Measurements from ENCODE around the gene HIP1. TPM values are rescaled to one million over a fixed set of nuclear protein-coding genes. Genes with fewer than 3 reads are reported as not detected.

The HIP1 gene
- total RNA-seq, 1 donor from 2014 or later = 14.0 TPM

- no peaks in the 10 kb centered on the region for H3K27me3 Mint-ChIP-seq (ENCODE audit: low read depth, unreplicated experiment)
- FAIRE-seq (no peak), DNase-seq (ENCODE audit: low read depth) (no peak)
- Histone ChIP-seq H3K79me2 (ENCODE audit: insufficient read depth, low read length) (no peaks in the 10 kb centered on the region), H2AFZ (ENCODE audit: low read depth, low read length) (no peak overlapping the region), H3K27me3 (ENCODE audit: insufficient read depth, low read length) (no peaks in the 10 kb centered on the region), H3K36me3 (ENCODE audit: insufficient read depth, low read length) (no peaks in the 10 kb centered on the region), H3K9me3 (ENCODE audit: insufficient read depth, low read depth, low read length) (no peaks in the 10 kb centered on the region), H3K4me3 (ENCODE audit: insufficient read depth, low read depth, low read length) (no peak overlapping the region), H3K9ac (ENCODE audit: low read length) (no peak overlapping the region), H3K27ac (ENCODE audit: low read depth, low read length) (no peak overlapping the region), H3K4me2 (ENCODE audit: low read length) (no peak overlapping the region), H4K20me1 (ENCODE audit: insufficient read depth, low read length) (no peaks in the 10 kb centered on the region), H3K4me1 (ENCODE audit: insufficient read depth, low read length) (no peaks in the 10 kb centered on the region)
- no peak overlapping the region for H3K27ac Mint-ChIP-seq (ENCODE audit: unreplicated experiment)
- H3K4me3 Mint-ChIP-seq (ENCODE audit: unreplicated experiment) = no peak overlapping the region
- H3K9me3 Mint-ChIP-seq (ENCODE audit: unreplicated experiment) = peaks cover 2% of the 10 kb centered on the region
- no peaks in the 10 kb centered on the region for H3K4me1 Mint-ChIP-seq (ENCODE audit: low read depth, unreplicated experiment)
- TF ChIP-seq EZH2 (IDR thresholded peaks at IDR 0.05; ENCODE audit: insufficient read depth, low read length) = no peak
- no peak for TF ChIP-seq CTCF (IDR thresholded peaks at IDR 0.05; ENCODE audit: insufficient read depth, low read depth, low read length)
- no peaks in the 10 kb centered on the region for H3K36me3 Mint-ChIP-seq (ENCODE audit: low read depth, unreplicated experiment)
Measured at GRCh38 chr7:75616421-75617167, 122.1 kb downstream of the HIP1 start.

- Histone ChIP-seq H3K4me3 (ENCODE audit: insufficient read depth, low read depth, low read length) (no peak overlapping the region), H3K4me1 (ENCODE audit: insufficient read depth, low read length) (no peaks in the 10 kb centered on the region), H3K9ac (ENCODE audit: low read length) (no peak overlapping the region), H3K36me3 (ENCODE audit: insufficient read depth, low read length) (no peaks in the 10 kb centered on the region), H3K9me3 (ENCODE audit: insufficient read depth, low read depth, low read length) (no peaks in the 10 kb centered on the region), H3K27ac (ENCODE audit: low read depth, low read length) (no peak overlapping the region), H2AFZ (ENCODE audit: low read depth, low read length) (no peak overlapping the region), H3K79me2 (ENCODE audit: insufficient read depth, low read length) (no peaks in the 10 kb centered on the region), H4K20me1 (ENCODE audit: insufficient read depth, low read length) (no peaks in the 10 kb centered on the region), H3K4me2 (ENCODE audit: low read length) (no peak overlapping the region), H3K27me3 (ENCODE audit: insufficient read depth, low read length) (no peaks in the 10 kb centered on the region)
- Mint-ChIP-seq H3K4me3 (ENCODE audit: unreplicated experiment) (no peak overlapping the region), H3K4me1 (ENCODE audit: low read depth, unreplicated experiment) (no peaks in the 10 kb centered on the region), H3K9me3 (ENCODE audit: unreplicated experiment) (no peaks in the 10 kb centered on the region), H3K36me3 (ENCODE audit: low read depth, unreplicated experiment) (no peaks in the 10 kb centered on the region), H3K27ac (ENCODE audit: unreplicated experiment) (no peak overlapping the region), H3K27me3 (ENCODE audit: low read depth, unreplicated experiment) (no peaks in the 10 kb centered on the region)
- DNase-seq (ENCODE audit: low read depth) = no peak
- no peak for TF ChIP-seq EZH2 (IDR thresholded peaks at IDR 0.05; ENCODE audit: insufficient read depth, low read length)
- no peak for TF ChIP-seq CTCF (IDR thresholded peaks at IDR 0.05; ENCODE audit: insufficient read depth, low read depth, low read length)
- no peak for FAIRE-seq
Measured at GRCh38 chr7:75614401-75614800, 124.3 kb downstream of the HIP1 start.

- no peaks in the 10 kb centered on the region for H3K27me3 Mint-ChIP-seq (ENCODE audit: low read depth, unreplicated experiment)
- H3K4me1 ChIP-seq (ENCODE audit: insufficient read depth, low read length) = no peaks in the 10 kb centered on the region
- no peak overlapping the region for H3K27ac ChIP-seq (ENCODE audit: low read depth, low read length)
- H3K4me3 ChIP-seq (ENCODE audit: insufficient read depth, low read depth, low read length) = no peak overlapping the region
- H3K79me2 ChIP-seq (ENCODE audit: insufficient read depth, low read length) = no peaks in the 10 kb centered on the region
- H3K27ac Mint-ChIP-seq (ENCODE audit: unreplicated experiment) = no peak overlapping the region
- TF ChIP-seq CTCF (IDR thresholded peaks at IDR 0.05; ENCODE audit: insufficient read depth, low read depth, low read length) (no peak), EZH2 (IDR thresholded peaks at IDR 0.05; ENCODE audit: insufficient read depth, low read length) (no peak)
- H3K9ac ChIP-seq (ENCODE audit: low read length) = no peak overlapping the region
- H3K36me3 ChIP-seq (ENCODE audit: insufficient read depth, low read length) = no peaks in the 10 kb centered on the region
- H3K4me2 ChIP-seq (ENCODE audit: low read length) = no peak overlapping the region
- H3K9me3 ChIP-seq (ENCODE audit: insufficient read depth, low read depth, low read length) = no peaks in the 10 kb centered on the region
- H3K4me3 Mint-ChIP-seq (ENCODE audit: unreplicated experiment) = no peak overlapping the region
- FAIRE-seq = no peak
- no peaks in the 10 kb centered on the region for H3K36me3 Mint-ChIP-seq (ENCODE audit: low read depth, unreplicated experiment)
- H3K27me3 ChIP-seq (ENCODE audit: insufficient read depth, low read length) = no peaks in the 10 kb centered on the region
- no peaks in the 10 kb centered on the region for H3K9me3 Mint-ChIP-seq (ENCODE audit: unreplicated experiment)
- no peak for DNase-seq (ENCODE audit: low read depth)
- H3K4me1 Mint-ChIP-seq (ENCODE audit: low read depth, unreplicated experiment) = no peaks in the 10 kb centered on the region
- no peaks in the 10 kb centered on the region for H4K20me1 ChIP-seq (ENCODE audit: insufficient read depth, low read length)
- H2AFZ ChIP-seq (ENCODE audit: low read depth, low read length) = no peak overlapping the region
Measured at GRCh38 chr7:75613351-75613750, 125.4 kb downstream of the HIP1 start.

All from astrocyte (in vitro differentiated cells and primary cell).